ENCODE data around the gene SRRM2. TPM values are rescaled to one million over a fixed set of nuclear protein-coding genes. Genes with fewer than 3 reads are reported as not detected.

The SRRM2 gene
- total RNA-seq, 1 donor from 2014 or later = 963 TPM

DNA sequence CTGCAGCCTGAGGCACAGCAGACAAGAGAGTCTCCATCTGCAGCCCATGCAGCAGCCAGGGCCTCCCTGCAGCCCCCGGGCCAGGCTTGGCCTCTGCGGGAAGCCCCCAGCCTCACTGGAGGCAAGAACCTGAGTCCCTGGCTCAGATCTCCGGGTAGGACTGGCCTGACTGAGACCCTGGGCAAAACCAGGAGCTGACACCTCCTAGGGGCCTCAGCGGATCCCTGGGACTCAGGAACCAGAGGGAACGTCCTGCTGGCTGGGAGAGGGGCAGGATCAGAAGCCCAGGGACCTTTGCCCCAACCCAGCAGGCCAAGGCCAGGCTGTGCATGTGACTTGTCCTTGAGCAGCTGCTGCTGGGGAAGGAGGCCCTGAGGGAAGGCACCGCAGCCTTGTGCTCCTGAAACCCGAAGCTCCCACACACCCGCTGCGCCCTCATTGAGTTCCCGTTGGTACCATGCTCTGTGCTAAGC, 62.9 kb downstream of the SRRM2 start:
- CTCF ChIA-PET = no interaction called here
- POLR2A ChIA-PET = no interaction called here
- Mint-ChIP-seq H3K36me3 (ENCODE audit: low read depth) (no peaks in the 10 kb centered on the region), H3K27ac (no peak overlapping the region), H3K27me3 (peaks cover 12% of the 10 kb centered on the region), H3K4me3 (no peak overlapping the region), H3K9me3 (no peaks in the 10 kb centered on the region), H3K4me1 (no peaks in the 10 kb centered on the region)
- ATAC-seq (ENCODE audit: low read depth) (no peak), DNase-seq (no peak)
- intact Hi-C loops (cut with micrococcal nuclease) = no loop called here
- TF ChIP-seq, protein P1, sequence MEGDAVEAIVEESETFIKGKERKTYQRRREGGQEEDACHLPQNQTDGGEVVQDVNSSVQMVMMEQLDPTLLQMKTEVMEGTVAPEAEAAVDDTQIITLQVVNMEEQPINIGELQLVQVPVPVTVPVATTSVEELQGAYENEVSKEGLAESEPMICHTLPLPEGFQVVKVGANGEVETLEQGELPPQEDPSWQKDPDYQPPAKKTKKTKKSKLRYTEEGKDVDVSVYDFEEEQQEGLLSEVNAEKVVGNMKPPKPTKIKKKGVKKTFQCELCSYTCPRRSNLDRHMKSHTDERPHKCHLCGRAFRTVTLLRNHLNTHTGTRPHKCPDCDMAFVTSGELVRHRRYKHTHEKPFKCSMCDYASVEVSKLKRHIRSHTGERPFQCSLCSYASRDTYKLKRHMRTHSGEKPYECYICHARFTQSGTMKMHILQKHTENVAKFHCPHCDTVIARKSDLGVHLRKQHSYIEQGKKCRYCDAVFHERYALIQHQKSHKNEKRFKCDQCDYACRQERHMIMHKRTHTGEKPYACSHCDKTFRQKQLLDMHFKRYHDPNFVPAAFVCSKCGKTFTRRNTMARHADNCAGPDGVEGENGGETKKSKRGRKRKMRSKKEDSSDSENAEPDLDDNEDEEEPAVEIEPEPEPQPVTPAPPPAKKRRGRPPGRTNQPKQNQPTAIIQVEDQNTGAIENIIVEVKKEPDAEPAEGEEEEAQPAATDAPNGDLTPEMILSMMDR (IDR thresholded peaks at IDR 0.05) = no peak

DNA sequence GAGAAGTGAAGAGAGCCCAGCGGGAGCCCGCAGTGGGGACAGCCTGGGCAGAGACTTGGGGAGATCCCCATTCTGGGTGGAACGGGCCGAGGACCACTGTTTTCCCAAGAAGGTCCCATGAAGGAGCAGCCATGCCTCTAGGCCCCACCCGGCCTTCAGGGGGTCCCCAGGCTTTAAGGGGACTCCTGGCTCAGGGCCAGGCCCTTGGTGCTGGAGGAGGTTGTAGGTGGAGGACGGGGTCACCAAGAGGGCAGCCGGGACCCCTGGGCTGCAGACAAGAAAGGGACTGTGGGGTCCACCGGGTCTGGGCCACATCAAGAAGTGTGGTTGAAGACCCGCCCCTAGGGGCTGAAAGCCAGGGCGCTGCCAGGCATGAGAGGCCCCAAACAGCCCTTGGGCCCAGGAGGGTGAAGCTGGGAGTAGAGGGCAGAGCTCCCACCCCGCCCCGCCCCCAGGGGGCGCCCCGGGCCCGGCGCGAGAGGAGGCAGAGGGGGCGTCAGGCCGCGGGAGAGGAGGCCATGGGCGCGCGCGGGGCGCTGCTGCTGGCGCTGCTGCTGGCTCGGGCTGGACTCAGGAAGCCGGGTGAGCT, 64.4 kb downstream of the SRRM2 start, which contains the start of gene PRSS21:
Gene PRSS21 (plus strand): TSS at position 487 of the 589 bp plus-strand sequence. CDS start 32 bp downstream, at position 519.
- no peak within 1 kb of the TSS for H3K4me3 Mint-ChIP-seq
- no peaks in the 10 kb centered on the region for H3K4me1 Mint-ChIP-seq
- no peak within 1 kb of the TSS for H3K27ac Mint-ChIP-seq
- TF ChIP-seq, protein P1 (IDR thresholded peaks at IDR 0.05) = no peak
- peaks cover 6% of the 10 kb centered on the region for H3K27me3 Mint-ChIP-seq
- no peaks in the 10 kb centered on the region for H3K9me3 Mint-ChIP-seq
- H3K36me3 Mint-ChIP-seq (ENCODE audit: low read depth) = no peaks in the 10 kb centered on the region
- intact Hi-C loops (cut with micrococcal nuclease) = no loop called here
- POLR2A ChIA-PET = no interaction called here
- DNase-seq (no peak), ATAC-seq (ENCODE audit: low read depth) (no peak)
- CTCF ChIA-PET = no interaction called here

DNA sequence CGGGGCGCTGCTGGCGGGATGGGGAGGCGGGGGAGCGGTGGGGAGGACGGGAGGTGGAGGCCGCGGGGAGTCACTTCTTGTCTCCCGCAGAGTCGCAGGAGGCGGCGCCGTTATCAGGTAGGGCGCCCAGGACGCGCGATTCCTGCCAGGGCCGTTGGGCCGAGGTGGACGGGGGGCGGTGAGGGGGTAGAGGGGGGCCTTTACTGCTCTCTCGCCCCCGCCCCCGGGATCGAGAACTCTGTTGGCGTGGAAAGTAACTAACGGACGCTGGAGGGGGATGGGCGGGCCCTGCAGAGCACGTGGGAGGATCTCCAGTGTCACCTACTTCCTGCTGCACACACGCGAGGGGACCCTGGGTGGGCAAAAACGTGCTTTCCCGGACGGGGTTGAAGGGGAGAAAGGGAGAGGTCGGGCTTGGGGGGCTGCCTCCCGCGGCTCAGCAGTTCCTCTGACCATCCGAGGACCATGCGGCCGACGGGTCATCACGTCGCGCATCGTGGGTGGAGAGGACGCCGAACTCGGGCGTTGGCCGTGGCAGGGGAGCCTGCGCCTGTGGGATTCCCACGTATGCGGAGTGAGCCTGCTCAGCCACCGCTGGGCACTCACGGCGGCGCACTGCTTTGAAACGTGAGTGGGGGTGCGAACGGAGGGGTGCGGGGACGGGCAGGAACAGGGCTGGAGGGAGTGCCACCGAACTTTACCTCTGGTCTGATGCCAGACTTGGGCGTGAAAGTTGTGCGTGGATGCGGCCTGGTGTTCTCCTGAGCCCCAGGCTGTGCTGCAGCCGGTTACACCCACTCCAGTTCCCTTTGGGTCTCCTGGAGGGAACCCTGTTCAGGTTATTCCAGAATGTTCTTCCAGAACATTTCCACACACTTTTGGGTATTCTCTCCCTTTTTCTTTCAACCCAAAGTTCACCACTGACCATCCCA, 65.2 kb downstream of the SRRM2 start:
- Mint-ChIP-seq H3K4me3 (no peak overlapping the region), H3K27ac (no peak overlapping the region), H3K36me3 (ENCODE audit: low read depth) (no peaks in the 10 kb centered on the region), H3K9me3 (no peaks in the 10 kb centered on the region), H3K27me3 (peaks cover 4% of the 10 kb centered on the region), H3K4me1 (no peaks in the 10 kb centered on the region)
- ChIA-PET CTCF (no interaction called here), POLR2A (no interaction called here)
- no peak for DNase-seq
- ATAC-seq (ENCODE audit: low read depth) = no peak
- intact Hi-C loops (cut with micrococcal nuclease) = no loop called here
- TF ChIP-seq, protein P1 (IDR thresholded peaks at IDR 0.05) = no peak

DNA sequence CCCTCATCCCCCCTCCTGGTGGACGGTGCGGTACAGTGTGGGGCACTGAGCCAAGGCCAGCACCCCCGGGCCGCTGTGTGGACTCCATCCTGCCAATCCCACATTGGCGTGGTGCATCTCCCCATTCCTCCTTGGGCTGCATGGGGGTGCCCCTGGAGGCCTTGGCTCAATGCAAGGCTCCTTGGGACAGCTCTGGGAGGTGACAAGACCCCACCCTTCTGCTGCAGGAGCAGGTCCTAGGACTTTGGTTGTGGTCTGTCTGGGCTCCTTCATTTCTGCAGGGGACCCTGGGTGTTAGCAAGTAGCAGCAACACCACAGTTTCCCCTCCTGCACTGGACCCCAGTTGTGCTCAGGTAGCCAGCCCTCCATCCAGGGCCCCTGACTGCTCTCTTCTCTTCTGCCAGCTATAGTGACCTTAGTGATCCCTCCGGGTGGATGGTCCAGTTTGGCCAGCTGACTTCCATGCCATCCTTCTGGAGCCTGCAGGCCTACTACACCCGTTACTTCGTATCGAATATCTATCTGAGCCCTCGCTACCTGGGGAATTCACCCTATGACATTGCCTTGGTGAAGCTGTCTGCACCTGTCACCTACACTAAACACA, 65.9 kb downstream of the SRRM2 start:
- Mint-ChIP-seq H3K4me3 (no peak overlapping the region), H3K27me3 (peaks cover 4% of the 10 kb centered on the region), H3K9me3 (no peaks in the 10 kb centered on the region), H3K36me3 (ENCODE audit: low read depth) (no peaks in the 10 kb centered on the region), H3K4me1 (no peaks in the 10 kb centered on the region), H3K27ac (no peak overlapping the region)
- ATAC-seq (ENCODE audit: low read depth) = no peak
- POLR2A ChIA-PET = no interaction called here
- TF ChIP-seq, protein P1 (IDR thresholded peaks at IDR 0.05) = no peak
- no peak for DNase-seq
- CTCF ChIA-PET = no interaction called here
- intact Hi-C loops (cut with micrococcal nuclease) = no loop called here
